DMS53 (cell line): ENCODE measurements around the gene PPM1F.

Source experiments
- DNase-seq: peaks from one replicate; lab custom pipeline; 2025; lab: John Stamatoyannopoulos, UW

PPM1F gene

GRCh38 chr22:21952586-21953571 lies at the start of gene PPM1F:
TSS of gene PPM1F (minus strand) at chr22:21952848. CDS start at chr22:21946048, 6,800 bp downstream.
- DNase-seq: peak; percentile 69

- DNase-seq: no peak
These were observed 49.2 kb upstream of the PPM1F start for GRCh38 chr22:22001664-22002525.

- no peak for DNase-seq
These were observed 46.1 kb upstream of the PPM1F start for GRCh38 chr22:21998595-21999247.

- DNase-seq: no peak
These were observed 43.6 kb upstream of the PPM1F start for GRCh38 chr22:21996175-21996720.

- DNase-seq: no peak
These were observed 43.0 kb upstream of the PPM1F start for GRCh38 chr22:21995660-21996059.

- DNase-seq: no peak
These were observed 42.3 kb upstream of the PPM1F start for GRCh38 chr22:21994881-21995444.

GRCh38 chr22:21992593-21993237 lies 40.1 kb upstream of the PPM1F start:
- DNase-seq: no peak

- DNase-seq: no peak
These were observed 39.1 kb upstream of the PPM1F start for GRCh38 chr22:21991774-21992173.

- DNase-seq: no peak
These were observed 38.6 kb upstream of the PPM1F start for GRCh38 chr22:21991304-21991596.

GRCh38 chr22:21990445-21991303 lies 38.0 kb upstream of the PPM1F start:
- DNase-seq: no peak

- no peak for DNase-seq
These were observed 36.4 kb upstream of the PPM1F start for GRCh38 chr22:21989049-21989448.

GRCh38 chr22:21985214-21985613 lies 32.6 kb upstream of the PPM1F start:
- no peak for DNase-seq

GRCh38 chr22:21984793-21985192 lies 32.1 kb upstream of the PPM1F start:
- peak; percentile 6 for DNase-seq

GRCh38 chr22:21982338-21982965 lies 29.8 kb upstream of the PPM1F start, which contains the start of gene TOP3B:
TSS of gene TOP3B (minus strand) at chr22:21982787. CDS start at chr22:21975709, 7,078 bp downstream.
- peak; percentile 77 for DNase-seq

GRCh38 chr22:21981874-21982273 lies 29.2 kb upstream of the PPM1F start:
- no peak for DNase-seq

- no peak for DNase-seq
These were observed 27.9 kb upstream of the PPM1F start for GRCh38 chr22:21980547-21980946.

- DNase-seq: no peak
These were observed 26.1 kb upstream of the PPM1F start for GRCh38 chr22:21978564-21979386.

GRCh38 chr22:21977814-21978213 lies 25.2 kb upstream of the PPM1F start:
- no peak for DNase-seq

- no peak for DNase-seq
These were observed 23.3 kb upstream of the PPM1F start for GRCh38 chr22:21975854-21976345.
